CD4-positive, alpha-beta T cell (primary cell): Measurements from ENCODE around the gene TEDC2. TPM values are rescaled to one million over a fixed set of nuclear protein-coding genes. Genes with fewer than 3 reads are reported as not detected.
"Not testable (repeated sequence)": the region's sequence is repeated elsewhere in the genome, so short reads cannot be mapped to it uniquely, and the experiment has no call there.

Experiments used
- ATAC-seq: fragments of 200-7000 bp; cut with Tn5 transposase; one replicate; pipeline ENCODE4 v1.10.0; 2022; ENCODE audit warnings: mild to moderate bottlenecking; ENCODE audit not compliant: poor library complexity
- CTCF ChIA-PET: fragments of 350-600 bp; sonication (Branson Sonifier 250); formaldehyde crosslinking; loops from one replicate; lab custom pipeline; 2021; ENCODE audit warnings: antibody characterized with exemption, inconsistent platforms; lab: Charles Lee
- POLR2A ChIA-PET: fragments of 350-600 bp; sonication (Branson Sonifier 250); formaldehyde crosslinking; loops from one replicate; lab custom pipeline; 2021; ENCODE audit warnings: antibody characterized with exemption, inconsistent platforms; lab: Charles Lee
- DNase-seq, 14 experiments: peaks; one replicate each; pipeline ENCODE4 v3.0.0-alpha.2; 2013 to 2020; ENCODE audit warnings: mixed read lengths in 2 of 14
- H3K27ac ChIP-seq, 2 donors: one replicate each; pipeline versions ENCODE4 v1.5.1 to v1.7.0; 2013; ENCODE audit warnings: low read length in 2 of 2, low read depth in 1 of 2, mild to moderate bottlenecking in 1 of 2
- H3K27me3 ChIP-seq, 2 experiments: 1 replicate in 1 of 2; 2 replicates in 1 of 2; pipeline versions ENCODE4 v1.6.1 to v1.7.0; 2013; ENCODE audit warnings: low read length in 2 of 2, control low read depth in 1 of 2, mild to moderate bottlenecking in 1 of 2, moderate library complexity in 1 of 2; ENCODE audit not compliant: insufficient read depth in 2 of 2, control insufficient read depth in 1 of 2
- H3K36me3 ChIP-seq: one replicate; pipeline ENCODE4 v1.6.1; 2013; ENCODE audit warnings: low read length, control low read depth; ENCODE audit not compliant: insufficient read depth
- H3K4me1 ChIP-seq: one replicate; pipeline ENCODE4 v1.6.1; 2013; ENCODE audit warnings: low read length, control low read depth; ENCODE audit not compliant: insufficient read depth
- H3K4me3 ChIP-seq: one replicate; pipeline ENCODE4 v1.5.1; 2013; ENCODE audit warnings: mild to moderate bottlenecking, low read length, moderate library complexity
- H3K9me3 ChIP-seq, 2 experiments: 1 replicate in 1 of 2; 2 replicates in 1 of 2; pipeline versions ENCODE4 v1.6.1 to v1.7.0; 2013; ENCODE audit warnings: low read length in 2 of 2, mild to moderate bottlenecking in 2 of 2, control low read depth in 1 of 2, moderate library complexity in 1 of 2; ENCODE audit not compliant: control insufficient read depth in 1 of 2, insufficient read depth in 1 of 2
- H3K27ac Mint-ChIP-seq: one replicate; pipeline ENCODE4 v1.8.0; 2020; ENCODE audit warnings: mixed read lengths
- H3K27me3 Mint-ChIP-seq: one replicate; pipeline ENCODE4 v1.8.0; 2021; ENCODE audit warnings: mixed read lengths
- H3K36me3 Mint-ChIP-seq: one replicate; pipeline ENCODE4 v1.8.0; 2021; ENCODE audit warnings: low read depth, mixed read lengths
- H3K4me1 Mint-ChIP-seq: one replicate; pipeline ENCODE4 v1.8.0; 2021; ENCODE audit warnings: low read depth, mixed read lengths
- H3K4me3 Mint-ChIP-seq: one replicate; pipeline ENCODE4 v1.8.0; 2020; ENCODE audit warnings: mild to moderate bottlenecking, mixed read lengths
- H3K9me3 Mint-ChIP-seq: one replicate; pipeline ENCODE4 v1.8.0; 2020; ENCODE audit warnings: mixed read lengths
- CTCF ChIP-seq: fragments of 200-600 bp; IDR thresholded peaks from one replicate; pipeline ENCODE4 v1.8.0; 2022; ENCODE audit warnings: antibody characterized with exemption, mild to moderate bottlenecking
- intact Hi-C, 2 experiments: fragments of 100-400 bp; cut with DNase I in 1 of 2; cut with micrococcal nuclease in 1 of 2; formaldehyde crosslinking; loops; one replicate each; pipeline versions ENCODE4 v1.15.1 to v1.9.0; 2023 to 2025; cut with DNase I, micrococcal nuclease
- total RNA-seq, 174 experiments: library from RNA in 2 of 174; stranded (reverse) in 2 of 174; gene quantifications; one replicate each; pipeline ENCODE4 v1.2.3 and lab custom pipeline; 2021 to 2026

Gene TEDC2
- total RNA-seq, 2 experiments from 2014 or later, result 0.17 to 0.27 TPM

DNA sequence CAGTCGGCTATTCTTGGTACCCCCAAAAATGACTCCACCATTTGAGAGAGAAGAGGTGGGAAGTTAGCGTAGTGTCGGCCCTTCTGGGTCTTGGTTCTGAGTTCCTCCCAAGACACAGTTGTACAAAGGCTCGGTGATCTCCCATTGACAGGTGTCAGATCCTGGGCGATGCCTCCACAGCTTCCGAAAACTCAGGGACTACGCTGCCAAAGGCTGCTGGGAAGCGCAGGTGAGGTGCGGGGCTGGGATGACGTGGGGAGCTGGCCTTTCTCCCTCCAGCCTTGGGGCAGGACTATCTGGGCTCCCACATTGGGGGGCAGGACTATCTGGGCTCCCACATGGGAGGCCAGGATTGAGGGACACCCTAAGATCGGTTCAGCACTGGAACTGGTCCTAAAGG lies 20.3 kb upstream of the TEDC2 start:
- intact Hi-C loops, result no loop called here
- Mint-ChIP-seq H3K36me3 (no peaks in the 10 kb centered on the region), H3K4me1 (no peaks in the 10 kb centered on the region), H3K4me3 (no peak overlapping the region), H3K9me3 (no peaks in the 10 kb centered on the region), H3K27ac (no peak overlapping the region), H3K27me3 (no peaks in the 10 kb centered on the region)
- CTCF ChIA-PET, result no interaction called here
- no peak for TF ChIP-seq CTCF
- Histone ChIP-seq H3K4me1 (peaks cover 5% of the 10 kb centered on the region), H3K27me3 (no peaks in the 10 kb centered on the region), H3K27ac (no peak overlapping the region), H3K36me3 (peaks cover 27% of the 10 kb centered on the region), H3K4me3 (no peak overlapping the region), H3K9me3 (no peaks in the 10 kb centered on the region)
- POLR2A ChIA-PET, result no interaction called here
- ATAC-seq (no peak), DNase-seq (no peak)

DNA sequence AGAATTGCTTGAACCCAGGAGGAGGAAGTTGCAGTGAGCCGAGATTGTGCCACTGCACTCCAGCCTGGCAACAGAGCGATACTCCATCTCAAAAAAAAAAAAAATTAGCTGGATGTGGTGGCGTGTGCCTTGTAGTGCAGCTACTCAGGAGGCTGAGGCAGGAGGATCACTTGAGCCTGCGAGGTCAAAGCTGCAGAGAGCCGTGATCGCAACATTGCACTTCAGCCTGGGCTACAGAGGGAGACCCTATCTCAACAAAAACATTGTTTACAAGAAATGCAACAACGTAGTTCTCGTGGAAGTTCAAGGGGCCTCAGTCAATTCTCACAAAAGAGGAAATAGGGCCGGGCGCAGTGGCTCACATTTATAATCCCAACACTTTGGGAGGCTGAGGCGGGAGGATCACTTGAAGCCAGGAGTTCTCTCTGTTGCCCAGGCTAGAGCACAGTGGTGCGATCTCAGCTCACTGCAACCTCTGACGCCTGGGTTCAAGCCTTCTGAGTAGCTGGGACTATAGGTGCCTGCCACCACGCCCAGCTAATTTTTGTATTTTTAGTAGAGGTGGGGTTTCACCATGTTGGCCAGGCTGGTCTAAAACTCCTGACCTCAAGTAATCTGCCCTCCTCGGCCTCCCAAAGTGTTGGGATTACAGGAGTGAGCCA lies 18.6 kb upstream of the TEDC2 start:
- H3K9me3 ChIP-seq, ATAC-seq, H3K27me3 Mint-ChIP-seq, H3K4me3 Mint-ChIP-seq, H3K36me3 Mint-ChIP-seq, intact Hi-C loops, H3K9me3 Mint-ChIP-seq, DNase-seq, H3K27ac Mint-ChIP-seq, CTCF ChIA-PET, H3K4me1 Mint-ChIP-seq, H3K27ac ChIP-seq, H3K27me3 ChIP-seq, H3K4me3 ChIP-seq, H3K4me1 ChIP-seq: not testable (repeated sequence)
- peaks cover 30% of the 10 kb centered on the region for H3K36me3 ChIP-seq
- POLR2A ChIA-PET, result interaction anchor here (1.3 kb wide), 1 partner anchor 12 kb away, joined by 6 read pairs; the partner anchor contains the start of gene CCNF

GRCh38 chr16:2443555-2443954 lies 16.4 kb upstream of the TEDC2 start:
- no peaks in the 10 kb centered on the region for H3K9me3 ChIP-seq
- no peak overlapping the region for H3K4me3 ChIP-seq
- H3K4me3 Mint-ChIP-seq, result no peak overlapping the region
- H3K36me3 ChIP-seq, result peaks cover 25% of the 10 kb centered on the region
- no peaks in the 10 kb centered on the region for H3K27me3 ChIP-seq
- no peak overlapping the region for H3K27ac Mint-ChIP-seq
- no peak overlapping the region for H3K27ac ChIP-seq
- no peaks in the 10 kb centered on the region for H3K27me3 Mint-ChIP-seq
- ChIA-PET CTCF (no interaction called here), POLR2A (interaction anchor here (1.4 kb wide), 1 partner anchor 14 kb away, joined by 5 read pairs; the partner anchor contains the start of gene CCNF)
- no peaks in the 10 kb centered on the region for H3K9me3 Mint-ChIP-seq
- peaks cover 15% of the 10 kb centered on the region for H3K36me3 Mint-ChIP-seq
- H3K4me1 Mint-ChIP-seq, result no peaks in the 10 kb centered on the region
- peaks cover 5% of the 10 kb centered on the region for H3K4me1 ChIP-seq
- intact Hi-C loops, result no loop called here
- DNase-seq, result no peak
- ATAC-seq, result no peak
- TF ChIP-seq CTCF, result no peak
